HCT116 (cell line): ENCODE data around the gene LRRC61.
"Not testable (repeated sequence)": the region's sequence is repeated elsewhere in the genome, so short reads cannot be mapped to it uniquely, and the experiment has no call there.

Source experiments
- CEBPB ChIP-seq: IDR thresholded peaks from 2 replicates; pipeline ENCODE4 v1.6.1; 2012; ENCODE audit warnings: low read depth
- EGR1 ChIP-seq: IDR thresholded peaks from 2 replicates; pipeline ENCODE4 v1.6.1; 2012; ENCODE audit warnings: low read depth
- EZH2 ChIP-seq: fragments of 200-600 bp; sonication (generic); IDR thresholded peaks from 2 replicates; pipeline ENCODE4 v1.6.1; 2017; ENCODE audit warnings: antibody characterized with exemption, mixed run types
- EZH2phosphoT487 ChIP-seq: fragments of 200-600 bp; IDR thresholded peaks from 2 replicates; pipeline ENCODE4 v1.6.1; 2018; ENCODE audit warnings: antibody characterized with exemption, borderline replicate concordance
- JUND ChIP-seq: IDR thresholded peaks from 2 replicates; pipeline ENCODE4 v1.6.1; 2012
- POLR2A ChIP-seq: IDR thresholded peaks from 2 replicates; pipeline ENCODE4 v1.7.0; 2011; ENCODE audit warnings: borderline replicate concordance; ENCODE audit not compliant: insufficient read depth, insufficient read length; ENCODE audit errors: extremely low read depth
- SP1 ChIP-seq: IDR thresholded peaks from 2 replicates; pipeline ENCODE4 v1.6.1; 2012; ENCODE audit warnings: low read depth
- SRF ChIP-seq: IDR thresholded peaks from 2 replicates; pipeline ENCODE4 v1.6.1; 2012; ENCODE audit warnings: low read depth
- YY1 ChIP-seq: IDR thresholded peaks from 2 replicates; pipeline ENCODE4 v1.6.1; 2011; ENCODE audit warnings: low read length, low read depth, moderate library complexity, mild to moderate bottlenecking; ENCODE audit not compliant: insufficient replicate concordance; ENCODE audit errors: extremely low read depth
- ZFX ChIP-seq: fragments of 450-650 bp; IDR thresholded peaks from 2 replicates; pipeline ENCODE4 v1.6.1; 2017
- ZNF274 ChIP-seq: fragments of 200-500 bp; sonication (Bioruptor generic); IDR thresholded peaks from 2 replicates; pipeline ENCODE4 v1.6.1; 2014; ENCODE audit warnings: mild to moderate bottlenecking, low read depth, low read length, inconsistent platforms
- TF ChIP-seq, protein P1 (sequence below), 3 experiments: fragments of 200-600 bp in 1 of 3; sonication (generic) in 1 of 3; IDR thresholded peaks in 2 of 3; conservative IDR thresholded peaks in 1 of 3; 2 replicates each; pipeline ENCODE4 v1.5.1; 2012 to 2017; ENCODE audit warnings: low read depth in 2 of 3, low read length in 2 of 3, antibody characterized with exemption in 1 of 3, borderline replicate concordance in 1 of 3, control low read depth in 1 of 3, mild to moderate bottlenecking in 1 of 3, mixed read lengths in 1 of 3, mixed run types in 1 of 3, moderate library complexity in 1 of 3; ENCODE audit not compliant: insufficient read depth in 1 of 3

DNA sequence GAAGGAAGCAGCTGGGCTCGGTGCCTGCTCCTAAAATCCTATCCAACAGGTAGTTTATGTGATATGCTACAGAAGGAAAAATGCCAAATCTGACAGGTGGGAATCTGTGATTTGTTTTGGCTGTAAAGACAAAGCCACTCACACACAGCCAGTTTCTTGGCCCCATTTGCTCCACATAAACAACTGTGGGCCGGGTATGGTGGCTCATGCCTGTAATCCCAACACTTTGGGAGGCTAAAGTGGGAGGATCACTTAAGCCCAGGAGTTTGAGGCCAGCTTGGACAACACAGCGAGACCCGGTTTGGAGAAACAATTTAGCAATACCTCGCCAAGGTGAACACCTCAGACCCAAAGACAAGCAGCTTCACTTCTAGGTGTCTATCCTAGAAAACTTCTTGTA, 16.8 kb upstream of the LRRC61 start:
- TF ChIP-seq, protein P1, sequence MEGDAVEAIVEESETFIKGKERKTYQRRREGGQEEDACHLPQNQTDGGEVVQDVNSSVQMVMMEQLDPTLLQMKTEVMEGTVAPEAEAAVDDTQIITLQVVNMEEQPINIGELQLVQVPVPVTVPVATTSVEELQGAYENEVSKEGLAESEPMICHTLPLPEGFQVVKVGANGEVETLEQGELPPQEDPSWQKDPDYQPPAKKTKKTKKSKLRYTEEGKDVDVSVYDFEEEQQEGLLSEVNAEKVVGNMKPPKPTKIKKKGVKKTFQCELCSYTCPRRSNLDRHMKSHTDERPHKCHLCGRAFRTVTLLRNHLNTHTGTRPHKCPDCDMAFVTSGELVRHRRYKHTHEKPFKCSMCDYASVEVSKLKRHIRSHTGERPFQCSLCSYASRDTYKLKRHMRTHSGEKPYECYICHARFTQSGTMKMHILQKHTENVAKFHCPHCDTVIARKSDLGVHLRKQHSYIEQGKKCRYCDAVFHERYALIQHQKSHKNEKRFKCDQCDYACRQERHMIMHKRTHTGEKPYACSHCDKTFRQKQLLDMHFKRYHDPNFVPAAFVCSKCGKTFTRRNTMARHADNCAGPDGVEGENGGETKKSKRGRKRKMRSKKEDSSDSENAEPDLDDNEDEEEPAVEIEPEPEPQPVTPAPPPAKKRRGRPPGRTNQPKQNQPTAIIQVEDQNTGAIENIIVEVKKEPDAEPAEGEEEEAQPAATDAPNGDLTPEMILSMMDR (IDR thresholded peaks at IDR 0.05 in 2 of 3, conservative IDR thresholded peaks at IDR 0.05 in 1 of 3; ENCODE audit: borderline replicate concordance in 1 of 3, insufficient read depth in 1 of 3, low read depth in 2 of 3, low read length in 2 of 3), result not testable (repeated sequence)
- not testable (repeated sequence) for TF ChIP-seq ZFX, YY1, ZNF274, SRF, EZH2, EGR1, POLR2A, CEBPB, JUND, EZH2phosphoT487, SP1
